Smooth muscle cell (in vitro differentiated cells): Measurements from ENCODE around the gene FCHSD2. TPM values are rescaled to one million over a fixed set of nuclear protein-coding genes. Genes with fewer than 3 reads are reported as not detected.

Experiments used
- DNase-seq: peaks from one replicate; lab custom pipeline; 2025; ENCODE audit not compliant: unreplicated experiment; lab: John Stamatoyannopoulos, UW
- H2AFZ ChIP-seq: fragments of 200-600 bp; sonication (generic); 2 replicates; pipeline ENCODE4 v1.6.0; 2016; ENCODE audit warnings: antibody characterized with exemption, low read depth, mild to moderate bottlenecking
- H3F3A ChIP-seq: fragments of 200-600 bp; sonication (generic); 2 replicates; pipeline ENCODE4 v1.6.0; 2017; ENCODE audit warnings: antibody characterized with exemption, low read depth
- H3K27ac ChIP-seq: fragments of 200-600 bp; sonication (generic); 2 replicates; pipeline ENCODE4 v1.5.1; 2016; ENCODE audit warnings: low read depth, mild to moderate bottlenecking
- H3K27me3 ChIP-seq: fragments of 200-600 bp; sonication (generic); 2 replicates; pipeline ENCODE4 v1.6.1; 2016; ENCODE audit warnings: low read depth, mild to moderate bottlenecking
- H3K36me3 ChIP-seq: fragments of 200-600 bp; sonication (generic); 2 replicates; pipeline ENCODE4 v1.5.1; 2016; ENCODE audit warnings: low read depth
- H3K4me1 ChIP-seq: fragments of 200-600 bp; sonication (generic); 2 replicates; pipeline ENCODE4 v1.5.1; 2016; ENCODE audit warnings: low read depth
- H3K4me2 ChIP-seq: fragments of 200-600 bp; sonication (generic); 2 replicates; pipeline ENCODE4 v1.6.0; 2016; ENCODE audit warnings: mild to moderate bottlenecking
- H3K4me3 ChIP-seq: fragments of 200-600 bp; sonication (generic); 2 replicates; pipeline ENCODE4 v1.5.1; 2016; ENCODE audit warnings: mild to moderate bottlenecking
- H3K79me2 ChIP-seq: fragments of 200-600 bp; sonication (generic); 2 replicates; pipeline ENCODE4 v1.6.0; 2016; ENCODE audit warnings: low read depth, mild to moderate bottlenecking
- H3K9ac ChIP-seq: fragments of 200-600 bp; sonication (generic); 2 replicates; pipeline ENCODE4 v1.6.0; 2016; ENCODE audit warnings: low read depth
- H3K9me3 ChIP-seq: fragments of 200-600 bp; sonication (generic); replicated peaks from 2 replicates; pipeline ENCODE4 v1.5.1; 2016; ENCODE audit warnings: low read depth
- H4K20me1 ChIP-seq: fragments of 200-600 bp; sonication (generic); 2 replicates; pipeline ENCODE4 v1.6.0; 2016; ENCODE audit warnings: low read depth
- WGBS: methylation state at CpG from one replicate; pipeline ENCODE4 v1.1.7; 2016; ENCODE audit warnings: low lambda C conversion rate; 5-methylcytosine and 5-hydroxymethylcytosine counted together
- polyA plus RNA-seq: library from polyadenylated mRNA; unstranded; fragments of >200 nt; fragmentation: Nextera tagmentation; extraction: Ambion mirVana; gene quantifications from 2 replicates; pipeline ENCODE4 v1.2.1, GENCODE V29; 2016
- total RNA-seq: library from RNA; depleted of rRNA; stranded (reverse); fragments of >200 nt; gene quantifications from 2 replicates; pipeline ENCODE4 v1.2.3, GENCODE V29; 2014
- TF ChIP-seq, protein P1 (sequence below): fragments of 200-600 bp; sonication (generic); IDR thresholded peaks from 2 replicates; pipeline ENCODE4 v1.5.1; 2017; ENCODE audit warnings: borderline replicate concordance, mild to moderate bottlenecking, antibody characterized with exemption; ENCODE audit not compliant: insufficient read depth, poor library complexity, severe bottlenecking

FCHSD2 gene
- total and polyA plus RNA-seq, 2 experiments from 2014 or later = 14.6 to 24.3 TPM

DNA sequence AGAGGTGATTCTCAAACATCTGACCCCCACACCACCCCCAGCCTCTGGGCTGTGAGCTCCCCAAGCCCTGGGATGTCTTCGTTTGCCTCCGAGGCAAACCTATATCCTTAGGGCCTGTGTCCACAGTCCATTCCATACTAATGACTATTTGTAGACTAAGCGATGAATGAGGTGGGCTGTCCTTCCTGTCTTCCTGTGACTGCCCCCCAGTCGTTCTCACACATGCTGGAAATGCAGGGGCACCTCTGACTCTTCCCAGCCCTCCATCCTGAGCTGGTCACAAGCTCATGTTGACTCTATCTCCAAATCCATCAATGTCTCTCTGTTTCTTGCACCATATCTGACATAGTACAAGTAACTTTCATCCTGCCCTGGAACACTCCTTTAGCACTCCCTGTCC is 323.1 kb downstream of the FCHSD2 start:
- no peaks in the 10 kb centered on the region for H3K36me3 ChIP-seq
- H3K9me3 ChIP-seq = no peaks in the 10 kb centered on the region
- TF ChIP-seq, protein P1, sequence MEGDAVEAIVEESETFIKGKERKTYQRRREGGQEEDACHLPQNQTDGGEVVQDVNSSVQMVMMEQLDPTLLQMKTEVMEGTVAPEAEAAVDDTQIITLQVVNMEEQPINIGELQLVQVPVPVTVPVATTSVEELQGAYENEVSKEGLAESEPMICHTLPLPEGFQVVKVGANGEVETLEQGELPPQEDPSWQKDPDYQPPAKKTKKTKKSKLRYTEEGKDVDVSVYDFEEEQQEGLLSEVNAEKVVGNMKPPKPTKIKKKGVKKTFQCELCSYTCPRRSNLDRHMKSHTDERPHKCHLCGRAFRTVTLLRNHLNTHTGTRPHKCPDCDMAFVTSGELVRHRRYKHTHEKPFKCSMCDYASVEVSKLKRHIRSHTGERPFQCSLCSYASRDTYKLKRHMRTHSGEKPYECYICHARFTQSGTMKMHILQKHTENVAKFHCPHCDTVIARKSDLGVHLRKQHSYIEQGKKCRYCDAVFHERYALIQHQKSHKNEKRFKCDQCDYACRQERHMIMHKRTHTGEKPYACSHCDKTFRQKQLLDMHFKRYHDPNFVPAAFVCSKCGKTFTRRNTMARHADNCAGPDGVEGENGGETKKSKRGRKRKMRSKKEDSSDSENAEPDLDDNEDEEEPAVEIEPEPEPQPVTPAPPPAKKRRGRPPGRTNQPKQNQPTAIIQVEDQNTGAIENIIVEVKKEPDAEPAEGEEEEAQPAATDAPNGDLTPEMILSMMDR = no peak
- H3K27ac ChIP-seq = no peak overlapping the region
- peaks cover 15% of the 10 kb centered on the region for H3K4me1 ChIP-seq
- no peak overlapping the region for H3K9ac ChIP-seq
- H4K20me1 ChIP-seq = no peaks in the 10 kb centered on the region
- H3K79me2 ChIP-seq = no peaks in the 10 kb centered on the region
- no peak for DNase-seq
- H3K27me3 ChIP-seq = no peaks in the 10 kb centered on the region
- no peak overlapping the region for H2AFZ ChIP-seq
- no peak overlapping the region for H3K4me2 ChIP-seq
- no peaks in the 10 kb centered on the region for H3F3A ChIP-seq
- WGBS = 80% methylated on average over 4 of the region's 4 CpGs
- no peak overlapping the region for H3K4me3 ChIP-seq

DNA sequence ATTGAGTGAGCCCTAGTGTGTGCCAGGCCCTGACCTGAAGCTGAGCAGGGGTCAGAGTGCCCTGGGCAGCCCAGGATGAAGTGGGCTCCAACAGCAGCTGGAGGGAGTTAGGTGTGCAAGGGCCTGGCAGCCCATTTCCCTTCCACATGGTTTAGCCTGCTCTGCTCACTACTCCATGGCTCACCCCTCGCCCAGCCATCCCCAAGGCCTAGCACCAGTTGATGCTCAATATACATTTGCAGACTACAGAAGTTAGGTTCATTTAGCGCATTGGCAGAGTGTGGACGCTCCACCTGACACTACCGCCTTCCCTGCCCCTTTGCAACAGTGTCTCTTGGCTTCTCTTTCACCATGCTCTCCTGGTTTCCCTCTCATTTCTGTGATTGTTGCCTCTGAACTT is 324.2 kb downstream of the FCHSD2 start:
- Histone ChIP-seq H3K27me3 (no peaks in the 10 kb centered on the region), H4K20me1 (no peaks in the 10 kb centered on the region), H3F3A (no peaks in the 10 kb centered on the region), H3K4me3 (no peak overlapping the region), H3K4me1 (peaks cover 22% of the 10 kb centered on the region), H2AFZ (no peak overlapping the region), H3K36me3 (no peaks in the 10 kb centered on the region), H3K4me2 (no peak overlapping the region), H3K79me2 (no peaks in the 10 kb centered on the region), H3K9me3 (no peaks in the 10 kb centered on the region), H3K9ac (no peak overlapping the region), H3K27ac (no peak overlapping the region)
- 100% methylated on average over 4 of the region's 4 CpGs for whole genome bisulfite sequencing
- TF ChIP-seq, protein P1 = no peak
- DNase-seq = no peak

DNA sequence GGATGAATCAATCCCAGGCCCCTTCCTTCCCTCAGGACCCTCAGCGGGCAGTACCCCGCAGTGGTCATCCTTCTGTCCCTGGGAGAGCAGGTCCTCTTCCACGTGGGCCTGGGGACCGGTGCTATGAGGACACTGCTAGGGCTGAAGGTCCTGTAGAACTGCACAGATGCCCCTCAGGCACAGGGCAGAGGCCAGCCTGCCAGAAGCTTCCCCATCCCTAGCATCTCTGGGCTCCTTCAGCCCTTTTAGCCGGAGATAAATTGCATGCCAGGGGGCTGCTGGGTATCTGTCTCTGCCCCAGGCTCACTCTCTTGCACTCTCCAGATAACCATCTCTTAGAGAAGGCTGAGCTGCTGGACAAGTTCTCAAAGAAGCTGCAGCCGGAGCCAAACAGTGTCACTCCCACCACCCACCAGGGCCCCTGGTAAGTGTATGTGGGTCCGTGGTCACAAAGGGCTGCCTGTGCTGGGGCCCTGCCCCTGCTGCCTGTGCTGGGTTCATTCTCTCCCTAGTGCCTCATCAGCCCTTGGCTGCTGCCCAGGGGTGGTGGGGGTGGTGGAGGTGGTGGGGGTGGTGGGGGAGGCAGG is 325.6 kb downstream of the FCHSD2 start:
- 58% methylated on average over 7 of the region's 7 CpGs for WGBS
- H3K36me3 ChIP-seq = no peaks in the 10 kb centered on the region
- H3K79me2 ChIP-seq = peaks cover 8% of the 10 kb centered on the region
- H3K27ac ChIP-seq = no peak overlapping the region
- H3K27me3 ChIP-seq = no peaks in the 10 kb centered on the region
- H3K4me1 ChIP-seq = peaks cover 18% of the 10 kb centered on the region
- no peak overlapping the region for H2AFZ ChIP-seq
- H3K9me3 ChIP-seq = no peaks in the 10 kb centered on the region
- no peaks in the 10 kb centered on the region for H4K20me1 ChIP-seq
- DNase-seq = no peak
- H3F3A ChIP-seq = no peaks in the 10 kb centered on the region
- TF ChIP-seq, protein P1 = no peak
- H3K4me2 ChIP-seq = peak overlapping the region; percentile 38
- no peak overlapping the region for H3K9ac ChIP-seq
- H3K4me3 ChIP-seq = no peak overlapping the region

- Histone ChIP-seq H3K27ac (peak overlapping the region; percentile 99), H3K9ac (peak overlapping the region; percentile 99), H3F3A (no peaks in the 10 kb centered on the region), H4K20me1 (no peaks in the 10 kb centered on the region), H3K4me1 (peaks cover 15% of the 10 kb centered on the region), H3K27me3 (no peaks in the 10 kb centered on the region), H3K36me3 (no peaks in the 10 kb centered on the region), H3K4me3 (peak overlapping the region; percentile 72), H2AFZ (peak overlapping the region; percentile 2), H3K79me2 (peaks cover 8% of the 10 kb centered on the region), H3K9me3 (no peaks in the 10 kb centered on the region), H3K4me2 (peak overlapping the region; percentile 99)
- TF ChIP-seq, protein P1 = no peak
- WGBS = 46% methylated on average over 13 of the region's 13 CpGs
- DNase-seq = no peak
These were observed 327.0 kb downstream of the FCHSD2 start for GRCh38 chr11:72815110-72815618.
